T-helper 2 cell treated with Interferon-gamma antibody and Interleukin-4, amounts not matched to agents 100 ng/mL and 5 ng/mL, for 36 hours (primary cell): ENCODE data around the gene ZNF320. TPM values are rescaled to one million over a fixed set of nuclear protein-coding genes. Genes with fewer than 3 reads are reported as not detected.

Source experiments
- total RNA-seq: library from RNA; stranded (reverse); gene quantifications from 2 replicates; pipeline ENCODE4 v1.2.3, GENCODE V29; 2022

Gene ZNF320
- total RNA-seq, 1 donor from 2014 or later = 11.4 TPM

Other genes with a start within 250 kb of the ZNF320 start
- 29.3 and 29.6 TPM in 2 replicates for gene ZNF611, start 162.6 kb downstream of the ZNF320 start, total RNA-seq
- 12.0 and 13.1 TPM in 2 replicates for gene ZNF600, start 110.8 kb downstream of the ZNF320 start, total RNA-seq
- 20.8 and 22.3 TPM in 2 replicates for gene ZNF28, start 76.0 kb downstream of the ZNF320 start, total RNA-seq
- 16.5 and 18.7 TPM in 2 replicates for gene ZNF468, start 40.0 kb downstream of the ZNF320 start, total RNA-seq
- gene ZNF888, start 25.8 kb upstream of the ZNF320 start, total RNA-seq = 7.0 and 8.4 TPM in 2 replicates
- 11.6 and 13.0 TPM in 2 replicates for gene ZNF816, start 65.2 kb upstream of the ZNF320 start, total RNA-seq
- not detected in 2 replicates for gene ERVV-1, start 116.3 kb upstream of the ZNF320 start, total RNA-seq
- not detected in 2 replicates for gene ERVV-2, start 147.1 kb upstream of the ZNF320 start, total RNA-seq
- 27.8 and 31.0 TPM in 2 replicates for gene ZNF160, start 205.8 kb upstream of the ZNF320 start, total RNA-seq
- gene ZNF415, start 235.3 kb upstream of the ZNF320 start, total RNA-seq = 0.70 and 0.73 TPM in 2 replicates